Stomach smooth muscle (tissue), 2 donors: ENCODE data around the gene FASTK.
"Not testable (repeated sequence)": the region's sequence is repeated elsewhere in the genome, so short reads cannot be mapped to it uniquely, and the experiment has no call there.

ENCODE experiments used
- H3K27ac ChIP-seq: one replicate; pipeline ENCODE4 v1.7.0; 2013; ENCODE audit warnings: mild to moderate bottlenecking, low read length, inconsistent platforms
- H3K27me3 ChIP-seq, 2 donors: one replicate each; pipeline ENCODE4 v1.7.0; 2013; ENCODE audit warnings: low read length in 2 of 2; ENCODE audit not compliant: insufficient read depth in 2 of 2, control insufficient read depth in 1 of 2
- H3K36me3 ChIP-seq, 2 donors: one replicate each; pipeline ENCODE4 v1.7.0; 2013; ENCODE audit warnings: low read length in 2 of 2; ENCODE audit not compliant: control insufficient read depth in 2 of 2, insufficient read depth in 2 of 2
- H3K4me1 ChIP-seq: one replicate; pipeline ENCODE4 v1.7.0; 2013; ENCODE audit warnings: low read length; ENCODE audit not compliant: control insufficient read depth, insufficient read depth
- H3K4me3 ChIP-seq, 2 donors: one replicate each; pipeline ENCODE4 v1.7.0; 2013; ENCODE audit warnings: low read length in 2 of 2
- H3K9ac ChIP-seq, 2 donors: one replicate each; pipeline ENCODE4 v1.7.0; 2013; ENCODE audit warnings: low read length in 2 of 2, mild to moderate bottlenecking in 1 of 2
- H3K9me3 ChIP-seq, 2 donors: one replicate each; pipeline ENCODE4 v1.7.0; 2013; ENCODE audit warnings: low read length in 2 of 2; ENCODE audit not compliant: control insufficient read depth in 2 of 2
- donor health status: healthy.
- donor health status: Pancreatic carcinoma.

The FASTK gene

DNA sequence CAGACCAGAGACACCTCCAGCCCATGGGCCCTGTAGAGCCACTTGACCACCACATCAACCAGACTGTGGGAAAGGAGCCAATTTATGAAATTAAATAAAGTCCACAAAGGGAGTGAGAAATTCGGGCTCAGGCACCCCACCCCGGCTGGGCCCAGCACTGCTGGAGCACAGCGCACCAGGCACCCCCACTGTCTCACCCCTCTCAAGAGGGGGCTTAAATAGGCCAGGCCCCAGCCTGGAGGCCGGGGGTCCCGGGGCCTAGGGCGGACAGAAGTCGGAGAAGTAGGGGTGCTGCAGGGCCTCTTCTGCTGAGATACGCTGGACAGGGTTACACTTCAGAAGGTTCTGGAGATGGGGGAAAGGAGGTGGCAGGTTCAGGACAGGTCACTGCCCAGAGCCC, 26.9 kb downstream of the FASTK start:
- no peaks in the 10 kb centered on the region for H3K36me3 ChIP-seq

GRCh38 chr7:151053096-151053495, 27.5 kb downstream of the FASTK start:
- Histone ChIP-seq H3K4me3 (no peak overlapping the region), H3K9me3 (no peaks in the 10 kb centered on the region), H3K4me1 (peaks cover 17% of the 10 kb centered on the region), H3K27me3 (no peaks in the 10 kb centered on the region), H3K27ac (no peak overlapping the region), H3K36me3 (no peaks in the 10 kb centered on the region), H3K9ac (no peak overlapping the region)

More for the DNA sequence above, 26.9 kb downstream of the FASTK start:
- no peak overlapping the region for H3K9ac ChIP-seq
- no peaks in the 10 kb centered on the region for H3K27me3 ChIP-seq
- peaks cover 24% of the 10 kb centered on the region for H3K4me1 ChIP-seq
- H3K9me3 ChIP-seq: no peaks in the 10 kb centered on the region
- H3K27ac ChIP-seq: no peak overlapping the region
- H3K4me3 ChIP-seq: no peak overlapping the region

GRCh38 chr7:151051108-151051507, 29.5 kb downstream of the FASTK start:
- Histone ChIP-seq H3K36me3 (peaks cover 0 to 2% of the 10 kb centered on the region in 2 donors), H3K27ac (no peak overlapping the region), H3K9me3 (no peaks in the 10 kb centered on the region), H3K4me3 (peak overlapping the region in 1 of 2 donors; percentile 8), H3K9ac (no peak overlapping the region), H3K4me1 (peaks cover 9% of the 10 kb centered on the region), H3K27me3 (no peaks in the 10 kb centered on the region)

- peaks cover 0 to 9% of the 10 kb centered on the region in 2 donors for H3K36me3 ChIP-seq
- H3K27ac ChIP-seq: no peak overlapping the region
- no peak overlapping the region for H3K4me3 ChIP-seq
- no peak overlapping the region for H3K9ac ChIP-seq
- no peaks in the 10 kb centered on the region for H3K9me3 ChIP-seq
- peaks cover 9% of the 10 kb centered on the region for H3K4me1 ChIP-seq
- no peaks in the 10 kb centered on the region for H3K27me3 ChIP-seq
These were observed 31.6 kb downstream of the FASTK start for GRCh38 chr7:151048911-151049463.

- no peaks in the 10 kb centered on the region for H3K9me3 ChIP-seq
- H3K4me3 ChIP-seq: no peak within 1 kb of the TSS
- H3K36me3 ChIP-seq: peaks cover 0 to 9% of the 10 kb centered on the region in 2 donors
- H3K27ac ChIP-seq: no peak within 1 kb of the TSS
- no peak within 1 kb of the TSS for H3K9ac ChIP-seq
- H3K4me1 ChIP-seq: peaks cover 9% of the 10 kb centered on the region
- no peaks in the 10 kb centered on the region for H3K27me3 ChIP-seq
These were observed 32.4 kb downstream of the FASTK start, which contains the start of gene ASIC3 for GRCh38 chr7:151047976-151048815. ASIC3 (plus strand) TSS chr7:151048531; CDS start chr7:151048886, 355 bp downstream.

- Histone ChIP-seq H3K9me3 (no peaks in the 10 kb centered on the region), H3K27me3 (no peaks in the 10 kb centered on the region), H3K9ac (no peak overlapping the region), H3K27ac (no peak overlapping the region), H3K4me1 (peaks cover 9% of the 10 kb centered on the region), H3K36me3 (peaks cover 8 to 15% of the 10 kb centered on the region in 2 donors), H3K4me3 (no peak overlapping the region)
These were observed 33.7 kb downstream of the FASTK start for GRCh38 chr7:151046603-151047573.

DNA sequence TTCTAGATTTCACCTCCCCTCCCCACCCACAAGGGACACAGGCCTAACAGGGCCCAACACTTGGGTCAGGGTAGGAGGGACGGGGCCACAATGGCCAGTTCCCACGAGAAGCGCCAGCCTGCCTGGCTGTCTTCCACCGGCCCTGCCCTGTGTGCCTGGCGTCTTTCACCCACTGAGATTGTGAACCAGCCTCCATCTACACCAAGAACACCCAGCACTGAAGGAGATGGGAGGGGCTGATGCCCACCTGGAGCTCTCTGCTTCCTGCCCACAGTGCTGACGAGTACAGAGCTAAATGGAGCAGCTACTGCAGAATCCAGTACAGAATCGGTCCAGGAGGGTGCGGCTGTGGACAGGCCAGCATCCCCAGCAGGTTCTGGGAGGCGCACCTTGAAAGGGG, 34.6 kb downstream of the FASTK start:
- peaks cover 11 to 21% of the 10 kb centered on the region in 2 donors for H3K36me3 ChIP-seq
- no peak overlapping the region for H3K4me3 ChIP-seq
- no peak overlapping the region for H3K27ac ChIP-seq
- no peaks in the 10 kb centered on the region for H3K9me3 ChIP-seq
- H3K9ac ChIP-seq: no peak overlapping the region
- peaks cover 7% of the 10 kb centered on the region for H3K4me1 ChIP-seq
- no peaks in the 10 kb centered on the region for H3K27me3 ChIP-seq

DNA sequence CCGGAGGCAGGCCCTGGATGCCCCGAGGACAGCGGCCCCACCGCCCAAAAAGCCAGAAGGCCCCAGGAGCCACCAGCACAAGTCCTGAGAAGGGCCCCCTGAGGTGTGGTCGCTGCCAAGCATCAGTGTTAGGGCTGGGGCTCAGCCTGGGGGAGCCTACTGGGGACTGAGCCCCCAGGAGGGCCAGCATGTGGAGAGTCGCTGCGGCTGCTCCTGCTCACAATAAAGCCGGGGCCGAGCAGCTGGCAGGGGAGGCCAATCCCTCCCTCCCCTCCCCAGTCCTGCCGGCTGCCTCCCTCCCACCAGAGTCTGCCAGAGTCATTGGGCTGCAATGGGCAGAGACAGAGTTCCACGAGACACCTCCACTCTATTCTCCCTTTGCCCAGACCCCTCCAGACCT, 35.3 kb downstream of the FASTK start:
- H3K9me3 ChIP-seq: no peaks in the 10 kb centered on the region
- peaks cover 11 to 21% of the 10 kb centered on the region in 2 donors for H3K36me3 ChIP-seq
- H3K4me3 ChIP-seq: no peak overlapping the region
- H3K9ac ChIP-seq: no peak overlapping the region
- H3K4me1 ChIP-seq: peaks cover 4% of the 10 kb centered on the region
- no peaks in the 10 kb centered on the region for H3K27me3 ChIP-seq
- no peak overlapping the region for H3K27ac ChIP-seq

DNA sequence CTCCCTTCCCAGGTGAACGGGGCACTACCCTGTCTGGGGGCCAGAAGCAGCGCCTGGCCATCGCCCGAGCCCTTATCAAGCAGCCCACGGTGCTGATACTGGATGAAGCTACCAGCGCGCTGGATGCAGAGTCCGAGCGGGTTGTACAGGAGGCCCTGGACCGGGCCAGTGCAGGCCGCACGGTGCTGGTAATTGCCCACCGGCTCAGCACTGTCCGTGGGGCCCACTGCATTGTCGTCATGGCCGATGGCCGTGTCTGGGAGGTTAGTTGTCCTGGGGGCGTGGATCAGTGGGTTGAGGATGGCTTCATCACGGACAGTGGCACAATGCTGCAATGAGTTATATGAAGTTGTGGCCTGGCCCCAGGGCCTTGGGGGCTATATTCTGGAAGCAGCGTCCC, 36.6 kb downstream of the FASTK start:
- H3K9ac ChIP-seq: no peak overlapping the region
- peaks cover 10% of the 10 kb centered on the region for H3K4me1 ChIP-seq
- no peak overlapping the region for H3K4me3 ChIP-seq
- H3K36me3 ChIP-seq: peaks cover 11 to 22% of the 10 kb centered on the region in 2 donors
- no peaks in the 10 kb centered on the region for H3K27me3 ChIP-seq
- no peaks in the 10 kb centered on the region for H3K9me3 ChIP-seq
- no peak overlapping the region for H3K27ac ChIP-seq

DNA sequence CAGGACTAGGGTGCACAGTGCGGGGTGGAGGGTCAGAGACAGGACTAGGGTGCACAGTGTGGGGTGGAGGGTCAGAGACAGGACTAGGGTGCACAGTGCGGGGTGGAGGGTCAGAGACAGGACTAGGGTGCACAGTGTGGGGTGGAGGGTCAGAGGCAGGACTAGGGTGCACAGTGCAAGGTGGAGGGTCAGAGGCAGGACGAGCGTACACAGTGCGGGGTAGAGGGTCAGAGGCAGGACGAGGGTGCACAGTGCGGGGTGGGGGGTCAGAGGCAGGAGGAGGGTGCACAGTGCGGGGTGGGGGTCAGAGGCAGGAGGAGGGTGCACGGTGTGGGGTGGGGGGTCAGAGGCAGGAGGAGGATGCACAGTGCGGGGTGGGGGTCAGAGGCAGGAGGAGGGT, 37.2 kb downstream of the FASTK start:
- peaks cover 15% of the 10 kb centered on the region for H3K4me1 ChIP-seq
- H3K36me3 ChIP-seq: peaks cover 11 to 22% of the 10 kb centered on the region in 2 donors
- not testable (repeated sequence) for H3K27me3 ChIP-seq, H3K9me3 ChIP-seq, H3K27ac ChIP-seq, H3K4me3 ChIP-seq, H3K9ac ChIP-seq
